SU-DHL-6 (cell line): Measurements from ENCODE around the gene CAB39.

Experiments used
- H2AFZ ChIP-seq: fragments of 200-600 bp; sonication (generic); 2 replicates; pipeline ENCODE4 v1.6.1; 2014; ENCODE audit warnings: low read depth, mild to moderate bottlenecking, moderate library complexity, mixed read lengths, antibody characterized with exemption, low read length; ENCODE audit not compliant: severe bottlenecking
- H3F3A ChIP-seq: fragments of 200-600 bp; shearing (Covaris generic); 2 replicates; pipeline ENCODE4 v1.6.0; 2016; ENCODE audit warnings: antibody characterized with exemption, mild to moderate bottlenecking; ENCODE audit not compliant: insufficient read depth
- H3K27ac ChIP-seq: fragments of 200-600 bp; sonication (generic); 2 replicates; pipeline ENCODE4 v1.5.1; 2016; ENCODE audit warnings: low read depth, mild to moderate bottlenecking, low read length, moderate library complexity, mixed read lengths
- H3K27me3 ChIP-seq: fragments of 200-600 bp; sonication (generic), shearing (Covaris generic); 2 replicates; pipeline ENCODE4 v1.6.0; 2014; ENCODE audit warnings: mild to moderate bottlenecking, low read length
- H3K36me3 ChIP-seq: fragments of 200-600 bp; sonication (generic); 2 replicates; pipeline ENCODE4 v1.6.1; 2014; ENCODE audit warnings: mild to moderate bottlenecking, low read length, mixed read lengths
- H3K4me2 ChIP-seq: fragments of 300-600, 200-600 bp; shearing (Covaris generic), sonication (generic); 2 replicates; pipeline ENCODE4 v1.6.0; 2014; ENCODE audit warnings: low read length, low read depth, mild to moderate bottlenecking; ENCODE audit not compliant: poor library complexity, severe bottlenecking
- H3K4me3 ChIP-seq: fragments of 200-600 bp; sonication (generic); 2 replicates; pipeline ENCODE4 v1.5.1; 2014; ENCODE audit warnings: antibody characterized with exemption, low read length, mild to moderate bottlenecking, mixed read lengths; ENCODE audit not compliant: insufficient read depth, poor library complexity, severe bottlenecking
- H3K79me2 ChIP-seq: fragments of 200-600 bp; sonication (generic); 2 replicates; pipeline ENCODE4 v1.6.1; 2014; ENCODE audit warnings: mild to moderate bottlenecking, low read length, moderate library complexity; ENCODE audit not compliant: insufficient read depth
- H3K9ac ChIP-seq: fragments of 200-600 bp; sonication (generic); 2 replicates; pipeline ENCODE4 v1.7.0; 2014; ENCODE audit warnings: mild to moderate bottlenecking, low read length
- H3K9me2 ChIP-seq: fragments of 200-600 bp; sonication (generic); replicated peaks from 2 replicates; pipeline ENCODE4 v1.6.1; 2014; ENCODE audit warnings: low read length; ENCODE audit not compliant: insufficient read depth
- H3K9me3 ChIP-seq: fragments of 200-600 bp; sonication (generic); 2 replicates; pipeline ENCODE4 v1.6.1; 2014; ENCODE audit warnings: low read length, mixed read lengths; ENCODE audit not compliant: insufficient read depth
- H4K20me1 ChIP-seq: fragments of 200-600 bp; sonication (generic); 2 replicates; pipeline ENCODE4 v1.6.1; 2014; ENCODE audit warnings: low read depth, mild to moderate bottlenecking, antibody characterized with exemption, low read length, moderate library complexity, mixed read lengths
- EZH2phosphoT487 ChIP-seq: fragments of 200-600 bp; sonication (generic), shearing (Covaris generic); conservative IDR thresholded peaks from 2 replicates; pipeline ENCODE4 v1.6.1; 2018; ENCODE audit warnings: mild to moderate bottlenecking, antibody characterized with exemption, low read length, moderate library complexity, mixed read lengths
- TF ChIP-seq, protein P1 (sequence below): fragments of 200-600 bp; sonication (generic); IDR thresholded peaks from one replicate; pipeline ENCODE4 v1.5.1; 2017; ENCODE audit warnings: antibody characterized with exemption, mild to moderate bottlenecking, low read length, moderate library complexity; ENCODE audit not compliant: insufficient read depth, poor library complexity, severe bottlenecking

The CAB39 gene

DNA sequence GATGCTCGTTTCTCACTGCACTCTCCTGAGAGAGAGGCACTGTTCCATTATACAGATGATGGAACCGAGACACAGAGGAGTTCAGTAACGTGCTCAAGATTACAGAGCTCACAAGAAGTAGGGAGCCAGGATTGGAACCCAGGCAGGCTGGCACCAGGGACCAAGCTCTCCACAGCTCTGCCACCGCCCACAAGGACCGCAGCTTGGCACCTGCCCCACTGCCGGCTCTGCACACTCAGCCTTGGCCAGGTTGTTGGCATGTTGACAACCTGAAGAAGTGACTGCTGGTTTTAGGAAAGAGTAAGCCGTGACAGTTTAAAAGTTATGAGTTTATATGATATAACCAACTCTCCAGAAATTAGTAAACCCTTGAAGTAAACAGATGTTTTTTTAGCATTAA lies 104.1 kb downstream of the CAB39 start:
- H2AFZ ChIP-seq, result no peak overlapping the region
- no peak overlapping the region for H3K4me2 ChIP-seq
- H3K4me3 ChIP-seq, result no peak overlapping the region
- no peaks in the 10 kb centered on the region for H3K9me3 ChIP-seq
- no peaks in the 10 kb centered on the region for H3K79me2 ChIP-seq
- peaks cover 9% of the 10 kb centered on the region; the same call in 1 of the 2 replicates for H3K36me3 ChIP-seq
- H3K9ac ChIP-seq, result no peak overlapping the region
- no peaks in the 10 kb centered on the region for H3K27me3 ChIP-seq
- no peak for TF ChIP-seq EZH2phosphoT487
- TF ChIP-seq, protein P1, sequence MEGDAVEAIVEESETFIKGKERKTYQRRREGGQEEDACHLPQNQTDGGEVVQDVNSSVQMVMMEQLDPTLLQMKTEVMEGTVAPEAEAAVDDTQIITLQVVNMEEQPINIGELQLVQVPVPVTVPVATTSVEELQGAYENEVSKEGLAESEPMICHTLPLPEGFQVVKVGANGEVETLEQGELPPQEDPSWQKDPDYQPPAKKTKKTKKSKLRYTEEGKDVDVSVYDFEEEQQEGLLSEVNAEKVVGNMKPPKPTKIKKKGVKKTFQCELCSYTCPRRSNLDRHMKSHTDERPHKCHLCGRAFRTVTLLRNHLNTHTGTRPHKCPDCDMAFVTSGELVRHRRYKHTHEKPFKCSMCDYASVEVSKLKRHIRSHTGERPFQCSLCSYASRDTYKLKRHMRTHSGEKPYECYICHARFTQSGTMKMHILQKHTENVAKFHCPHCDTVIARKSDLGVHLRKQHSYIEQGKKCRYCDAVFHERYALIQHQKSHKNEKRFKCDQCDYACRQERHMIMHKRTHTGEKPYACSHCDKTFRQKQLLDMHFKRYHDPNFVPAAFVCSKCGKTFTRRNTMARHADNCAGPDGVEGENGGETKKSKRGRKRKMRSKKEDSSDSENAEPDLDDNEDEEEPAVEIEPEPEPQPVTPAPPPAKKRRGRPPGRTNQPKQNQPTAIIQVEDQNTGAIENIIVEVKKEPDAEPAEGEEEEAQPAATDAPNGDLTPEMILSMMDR, result no peak
- H3F3A ChIP-seq, result no peaks in the 10 kb centered on the region; the same call in 1 of the 2 replicates
- H4K20me1 ChIP-seq, result no peaks in the 10 kb centered on the region
- no peak overlapping the region for H3K27ac ChIP-seq
- no peaks in the 10 kb centered on the region for H3K9me2 ChIP-seq

DNA sequence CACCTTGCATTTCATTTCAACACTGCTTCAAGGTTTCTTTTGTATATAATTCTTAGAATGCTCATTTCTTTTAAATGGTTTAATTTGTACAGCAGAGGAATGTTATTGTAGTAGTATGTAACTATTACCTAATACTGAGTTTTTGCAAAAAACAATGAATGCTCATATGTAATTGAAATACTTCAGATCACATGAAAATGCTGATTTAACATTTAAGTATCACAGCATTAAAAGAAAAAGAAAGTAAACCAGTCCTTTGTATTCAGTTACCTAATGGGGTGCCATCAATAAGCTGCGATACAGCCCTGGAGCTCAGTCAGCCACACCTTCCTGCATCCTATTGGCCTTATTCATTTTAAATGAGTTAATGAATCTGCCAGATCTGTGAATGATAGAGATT lies 106.8 kb downstream of the CAB39 start:
- no peak overlapping the region for H3K9ac ChIP-seq
- H3F3A ChIP-seq, result no peaks in the 10 kb centered on the region
- H3K27ac ChIP-seq, result no peak overlapping the region
- no peak overlapping the region for H3K4me3 ChIP-seq
- peaks cover 9% of the 10 kb centered on the region; the same call in 1 of the 2 replicates for H3K36me3 ChIP-seq
- H3K9me2 ChIP-seq, result no peaks in the 10 kb centered on the region
- H4K20me1 ChIP-seq, result no peaks in the 10 kb centered on the region
- H3K27me3 ChIP-seq, result no peaks in the 10 kb centered on the region
- no peaks in the 10 kb centered on the region for H3K9me3 ChIP-seq
- H3K4me2 ChIP-seq, result no peak overlapping the region
- no peak for TF ChIP-seq EZH2phosphoT487
- TF ChIP-seq, protein P1, result no peak
- H2AFZ ChIP-seq, result no peak overlapping the region
- H3K79me2 ChIP-seq, result no peaks in the 10 kb centered on the region

DNA sequence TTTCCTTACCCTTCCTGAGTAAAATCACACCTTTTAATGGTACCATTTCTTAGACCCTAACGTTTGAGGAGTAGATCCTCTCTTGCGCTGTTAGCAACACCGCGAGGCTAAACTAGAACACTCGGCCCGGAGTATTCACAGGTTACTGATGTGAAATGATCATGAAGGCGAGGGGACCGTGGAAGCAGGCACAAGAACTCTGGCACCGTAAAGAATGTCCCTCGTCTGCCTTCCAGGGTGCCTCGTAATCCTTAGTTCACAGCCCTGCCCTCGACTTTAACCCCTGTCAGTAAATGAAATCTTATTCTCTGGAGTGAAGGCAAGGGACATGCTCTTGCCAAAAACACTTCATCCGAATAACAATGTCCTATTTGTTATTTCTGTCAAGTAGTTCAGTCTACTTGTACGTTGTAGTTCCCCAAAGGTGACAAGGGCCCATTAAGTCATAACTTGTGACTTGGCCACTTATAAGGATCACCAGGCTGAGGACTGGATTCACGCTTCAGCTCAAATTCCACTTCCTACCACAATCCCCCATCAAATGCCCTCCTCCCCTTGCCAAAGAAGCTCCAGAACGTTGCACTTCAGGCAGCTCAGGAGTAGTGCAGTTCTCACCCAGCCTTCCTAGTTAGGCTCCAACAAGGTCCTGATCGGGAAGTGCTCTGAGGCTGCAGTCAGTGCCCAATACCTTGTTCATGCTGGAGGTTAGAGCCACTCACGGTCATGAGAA lies 108.8 kb downstream of the CAB39 start:
- H3K79me2 ChIP-seq, result no peaks in the 10 kb centered on the region
- H2AFZ ChIP-seq, result no peak overlapping the region
- peaks cover 9% of the 10 kb centered on the region; the same call in 1 of the 2 replicates for H3K36me3 ChIP-seq
- H3K27me3 ChIP-seq, result no peaks in the 10 kb centered on the region
- H3F3A ChIP-seq, result no peaks in the 10 kb centered on the region
- H3K9ac ChIP-seq, result no peak overlapping the region
- H3K4me3 ChIP-seq, result no peak overlapping the region
- TF ChIP-seq EZH2phosphoT487, result no peak
- TF ChIP-seq, protein P1, result no peak
- H3K27ac ChIP-seq, result no peak overlapping the region
- H3K9me3 ChIP-seq, result no peaks in the 10 kb centered on the region
- no peaks in the 10 kb centered on the region for H4K20me1 ChIP-seq
- no peak overlapping the region for H3K4me2 ChIP-seq
- no peaks in the 10 kb centered on the region for H3K9me2 ChIP-seq
